IPS-NIHi7 (cell line): Measurements from ENCODE around the gene DLST.
A peak's percentile ranks its signal among the peaks of the same experiment; 100 is the strongest.

Experiments
- DNase-seq: peaks from one replicate; pipeline ENCODE4 v3.0.0; 2012; ENCODE audit warnings: mixed read lengths; ENCODE audit errors: extremely low spot score

Gene DLST

DNA sequence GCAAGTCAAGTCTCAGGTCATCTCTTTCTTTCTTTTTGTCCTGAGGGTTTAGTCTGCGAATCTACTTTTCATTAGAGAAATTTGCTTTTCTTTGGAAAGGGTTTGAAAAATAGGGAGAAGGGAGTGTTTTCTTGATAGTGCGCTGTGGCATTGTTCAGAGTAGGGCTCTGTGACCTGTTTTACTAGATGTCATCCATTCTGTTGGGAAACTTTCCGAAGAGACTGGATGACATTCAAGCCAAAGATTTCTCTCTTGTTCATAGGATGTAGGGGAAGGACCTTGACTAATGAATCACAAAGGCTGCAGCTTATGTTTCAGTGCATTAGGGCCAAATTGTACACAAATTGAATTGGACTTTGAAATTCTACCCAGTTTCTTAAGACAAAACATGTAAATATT is 14.7 kb downstream of the DLST start:
- no peak for DNase-seq

DNA sequence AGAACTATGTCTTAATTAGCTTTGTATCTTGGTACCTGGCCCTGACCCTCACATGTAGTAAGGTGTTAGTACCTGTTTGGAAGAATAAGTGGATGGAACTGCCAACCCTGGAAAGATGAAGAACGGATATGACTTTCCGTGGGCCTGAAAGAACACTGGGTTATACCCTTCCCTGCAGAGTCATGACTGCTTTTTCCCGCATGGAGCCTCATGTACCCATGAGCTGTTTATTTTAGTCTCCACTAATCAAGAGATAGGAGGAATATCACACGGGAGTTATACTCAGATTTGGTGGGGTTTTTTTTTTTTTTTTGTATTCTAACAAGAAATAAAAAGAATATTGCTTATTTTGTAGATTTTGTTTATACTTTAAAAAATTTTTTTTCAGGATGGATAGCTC is 15.9 kb downstream of the DLST start:
- no peak for DNase-seq

DNA sequence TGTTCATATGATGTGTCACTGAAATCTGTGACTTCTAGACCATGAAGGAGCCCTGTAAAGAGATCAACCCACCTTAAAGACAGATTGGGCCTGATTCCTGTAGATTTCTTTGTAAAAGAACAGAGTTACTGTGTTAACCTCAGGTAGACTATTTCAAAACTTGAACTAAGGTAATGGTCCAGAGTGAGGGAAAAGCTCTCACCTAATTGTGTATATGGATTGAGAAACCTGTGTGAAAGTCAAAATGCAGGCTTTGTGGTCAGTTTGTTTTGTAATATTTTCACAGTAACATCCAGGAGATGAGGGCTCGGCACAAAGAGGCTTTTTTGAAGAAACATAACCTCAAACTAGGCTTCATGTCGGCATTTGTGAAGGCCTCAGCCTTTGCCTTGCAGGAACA is 16.4 kb downstream of the DLST start:
- DNase-seq: no peak

DNA sequence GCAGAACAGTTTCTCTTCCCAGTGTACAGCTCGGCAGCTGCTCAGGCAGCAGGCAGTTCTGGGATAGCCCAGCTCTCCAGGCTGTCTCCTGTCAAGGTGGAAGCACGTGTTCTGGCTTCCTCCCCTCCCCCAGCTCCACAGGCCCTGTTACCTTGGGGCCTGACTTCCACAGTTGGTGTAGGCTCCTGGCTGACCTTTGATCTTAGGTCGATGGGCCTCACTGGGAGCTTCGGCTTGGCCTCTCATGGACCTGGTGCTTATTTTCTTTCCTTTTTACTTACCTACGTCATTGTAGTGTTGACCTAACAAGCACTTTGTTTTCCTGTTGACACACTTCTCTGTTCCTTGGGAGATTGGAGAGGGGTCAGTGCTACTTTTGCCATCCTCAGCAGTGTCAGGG is 17.0 kb downstream of the DLST start:
- no peak for DNase-seq

DNA sequence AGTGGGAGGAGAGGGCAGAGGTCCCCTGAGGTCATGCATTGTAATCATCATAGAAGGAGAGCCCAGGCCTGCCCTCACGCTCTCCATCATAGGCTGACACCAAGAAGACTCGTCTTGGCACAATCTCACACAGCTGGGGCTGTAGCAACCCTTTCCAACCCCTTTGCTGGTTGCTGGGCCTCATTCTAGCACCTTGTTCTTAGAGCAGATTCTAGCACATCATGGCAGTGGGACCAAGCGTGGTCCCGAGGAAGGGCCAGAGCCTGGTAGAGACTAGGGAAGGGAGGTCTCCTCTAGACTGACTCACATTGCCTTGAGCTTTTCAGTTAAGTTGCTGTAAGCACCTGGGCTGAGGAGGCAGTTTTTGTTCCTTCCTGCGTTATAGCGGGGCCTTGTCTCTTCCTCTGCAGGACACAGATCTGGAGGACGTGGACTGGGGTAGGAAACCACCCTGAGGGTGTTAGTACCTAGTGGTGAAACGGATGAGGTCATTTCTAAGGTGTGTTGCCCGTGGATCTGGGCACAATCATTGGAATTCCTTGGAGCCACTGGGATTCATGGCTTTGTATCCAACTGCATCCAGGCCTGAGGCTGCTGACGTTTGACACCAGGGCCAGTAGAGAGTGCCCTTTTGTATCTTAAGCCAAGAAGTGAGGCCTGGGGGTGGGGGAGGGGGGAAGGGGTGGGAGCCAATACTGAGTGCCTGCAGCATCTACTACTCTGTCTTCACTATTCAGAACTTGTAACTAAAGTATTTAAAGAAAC is 21.4 kb downstream of the DLST start:
- no peak for DNase-seq

DNA sequence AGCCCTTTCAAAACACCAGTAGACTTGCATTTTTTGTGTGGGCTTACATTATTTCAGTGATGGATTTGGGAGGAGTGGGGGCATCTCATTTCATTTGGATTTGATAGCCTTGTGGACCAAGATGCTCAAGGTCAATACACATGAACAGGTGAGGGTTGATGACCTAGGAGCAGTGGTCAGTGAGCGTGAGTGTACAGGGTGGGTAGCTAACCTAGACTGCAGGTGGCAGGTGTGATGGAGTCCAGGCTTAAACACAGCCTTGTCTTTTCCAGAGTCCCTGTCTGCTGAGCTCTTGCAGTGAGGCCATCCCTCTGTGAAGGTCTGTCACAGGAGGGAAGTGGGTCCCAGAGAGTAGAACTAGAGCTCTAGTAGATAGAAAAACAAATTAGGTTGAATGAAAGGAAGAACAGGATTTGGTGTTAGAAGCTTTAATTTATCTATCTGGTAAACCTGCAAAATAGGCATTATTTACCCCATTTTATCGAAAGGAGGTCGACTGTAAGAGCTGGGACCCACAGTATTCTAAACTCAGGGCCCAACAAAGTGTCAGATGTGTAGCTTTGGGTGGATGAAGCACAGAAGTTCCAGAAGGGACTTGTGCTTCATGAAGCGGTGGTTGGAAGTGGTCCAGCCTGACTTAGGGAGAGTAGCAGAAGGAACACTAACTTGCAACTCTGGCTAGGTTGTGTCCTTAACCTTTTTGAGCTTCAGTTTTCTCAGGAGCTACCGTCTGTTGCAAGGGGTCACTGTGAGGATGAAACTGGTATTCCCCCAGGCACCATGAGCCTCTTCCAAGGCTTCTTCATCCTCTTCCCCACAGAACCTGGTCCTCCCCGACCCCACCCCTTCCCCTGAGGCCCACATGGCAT is 23.2 kb downstream of the DLST start:
- DNase-seq: no peak

DNA sequence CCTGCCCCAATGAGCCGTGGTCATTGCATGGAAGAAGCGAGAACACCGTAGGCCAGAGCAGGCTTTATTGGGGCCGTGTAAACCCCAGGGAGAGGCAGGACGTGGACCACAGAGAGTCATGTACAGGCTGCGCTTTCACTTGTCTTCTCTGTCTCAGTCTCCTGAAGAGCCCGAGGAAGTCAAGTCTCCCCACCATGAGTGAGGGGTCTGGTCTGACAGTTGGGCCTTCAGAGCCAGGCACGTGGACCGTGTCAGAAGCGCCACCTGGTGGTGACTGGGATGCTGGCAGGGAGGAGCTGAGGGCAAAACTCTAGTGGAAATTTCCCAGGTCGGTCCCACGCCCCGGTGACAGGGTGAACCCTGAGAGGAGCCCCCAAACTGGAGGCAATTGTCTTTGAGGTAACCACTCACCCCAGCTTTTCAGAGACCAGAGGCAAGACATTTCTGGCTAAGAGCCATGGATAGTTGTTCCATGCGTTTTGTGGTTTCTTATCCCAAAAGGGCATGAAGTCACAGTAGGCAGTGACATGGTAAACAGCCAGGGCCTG is 24.0 kb downstream of the DLST start:
- peak; percentile 88 for DNase-seq

DNA sequence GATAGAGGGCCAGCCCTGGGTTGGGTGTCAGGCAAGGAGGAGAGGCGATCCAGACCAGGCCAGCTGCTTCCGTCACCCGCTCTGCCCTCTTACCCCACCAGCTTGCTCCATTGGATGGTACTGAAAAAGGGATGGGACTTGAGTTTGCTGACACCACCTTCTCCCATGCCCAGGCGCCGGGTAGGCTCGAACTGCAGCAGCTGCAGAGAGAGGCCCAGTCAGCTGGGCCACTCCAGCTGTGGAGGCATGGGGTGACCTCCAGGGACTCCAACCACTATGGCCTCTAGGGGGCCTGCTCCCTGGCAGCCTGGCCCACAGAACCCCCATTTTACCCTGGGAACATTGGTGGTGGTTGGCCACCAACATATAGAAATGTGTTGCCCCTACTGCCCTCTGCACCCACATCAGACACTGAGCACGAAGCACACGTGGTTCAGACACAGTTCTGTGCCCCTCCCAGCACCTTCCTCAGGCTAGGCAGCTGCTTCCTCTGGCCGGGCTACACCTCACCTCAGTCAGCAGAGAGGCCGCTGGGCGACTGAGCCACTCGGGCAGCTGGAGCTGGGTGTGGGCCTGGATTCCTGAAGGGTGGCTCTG is 25.3 kb downstream of the DLST start:
- no peak for DNase-seq

DNA sequence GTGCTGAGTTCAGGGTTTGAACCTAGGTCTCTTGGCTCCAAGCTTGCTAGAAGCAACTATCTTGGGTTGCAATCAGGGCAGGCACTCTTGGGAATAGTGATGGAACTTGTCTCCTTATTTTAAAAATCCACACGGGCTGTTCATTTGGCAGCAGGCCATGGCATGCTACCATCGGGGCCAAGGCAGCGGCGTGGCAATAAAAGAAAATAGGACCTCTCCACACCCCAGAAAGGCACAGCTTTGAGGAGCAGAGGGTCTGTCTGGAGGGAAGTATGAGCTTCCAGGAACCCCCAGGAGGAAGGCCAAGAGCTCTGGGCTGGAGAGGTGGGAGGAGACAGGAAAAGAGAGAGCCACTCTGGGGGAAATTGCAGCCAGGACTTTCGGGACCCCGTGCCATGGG is 26.0 kb downstream of the DLST start:
- DNase-seq: no peak

DNA sequence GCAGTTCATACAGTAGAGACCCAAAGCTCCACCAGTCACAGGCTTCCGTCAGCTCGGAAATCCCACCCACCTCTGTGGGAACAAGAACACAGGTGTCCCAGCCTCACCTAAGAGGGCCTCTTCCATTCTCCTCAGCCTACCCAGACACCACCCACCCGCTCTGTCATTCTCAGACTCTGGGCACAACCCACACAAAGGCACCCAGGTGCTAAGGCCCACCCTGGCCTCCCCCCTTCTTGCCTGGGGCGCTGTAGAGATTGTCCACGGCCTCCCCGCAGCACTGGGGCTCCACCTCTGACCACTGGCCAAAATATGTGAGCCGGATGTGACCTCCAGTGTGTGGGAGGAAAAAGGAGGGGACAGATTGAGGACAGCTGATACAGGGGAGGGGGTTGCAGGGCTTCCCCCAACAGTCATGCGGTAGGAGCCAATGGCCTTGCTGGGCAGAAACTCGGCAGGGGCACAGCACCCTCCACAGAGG is 27.2 kb downstream of the DLST start:
- DNase-seq: no peak

DNA sequence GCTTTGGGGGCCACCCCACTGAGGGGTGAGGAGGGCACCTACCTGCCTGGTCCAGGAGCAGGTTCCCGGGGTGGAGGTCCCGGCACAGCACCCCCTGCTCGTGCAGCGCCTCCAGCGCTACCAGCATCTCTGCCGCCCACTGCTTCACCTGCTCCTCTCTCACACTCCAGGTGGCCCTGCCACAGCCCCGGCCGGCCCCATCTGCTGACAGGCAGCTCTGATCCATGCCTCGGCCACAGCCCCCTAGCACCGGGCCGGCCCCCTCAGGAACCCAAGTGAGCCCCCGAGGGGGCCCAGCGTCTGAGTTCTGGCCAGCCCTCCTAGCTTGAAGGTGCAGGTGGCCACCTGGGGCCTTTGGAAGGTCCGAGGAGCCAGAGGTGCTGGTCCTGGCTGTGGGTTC is 27.8 kb downstream of the DLST start:
- no peak for DNase-seq

DNA sequence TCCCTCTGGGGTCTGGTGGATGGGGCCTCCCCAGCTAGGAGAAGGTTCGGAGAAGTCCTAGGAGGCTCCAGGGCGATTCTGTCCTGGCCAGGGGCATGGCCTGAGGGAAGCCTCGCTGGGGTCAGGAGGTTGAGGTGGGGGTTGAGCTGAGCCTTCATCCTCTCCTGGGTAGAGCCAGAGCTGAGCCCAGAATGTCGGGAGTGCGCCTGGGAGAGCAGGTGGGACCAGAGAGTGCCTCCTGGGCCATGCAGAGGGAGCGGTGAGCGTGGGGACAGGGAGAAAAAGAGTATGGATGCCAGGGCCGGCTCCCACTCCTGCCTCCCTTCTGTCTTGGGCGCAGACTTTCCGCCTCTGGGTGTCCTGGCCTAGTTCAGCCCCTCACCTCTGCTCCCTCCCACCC is 28.2 kb downstream of the DLST start:
- no peak for DNase-seq

DNA sequence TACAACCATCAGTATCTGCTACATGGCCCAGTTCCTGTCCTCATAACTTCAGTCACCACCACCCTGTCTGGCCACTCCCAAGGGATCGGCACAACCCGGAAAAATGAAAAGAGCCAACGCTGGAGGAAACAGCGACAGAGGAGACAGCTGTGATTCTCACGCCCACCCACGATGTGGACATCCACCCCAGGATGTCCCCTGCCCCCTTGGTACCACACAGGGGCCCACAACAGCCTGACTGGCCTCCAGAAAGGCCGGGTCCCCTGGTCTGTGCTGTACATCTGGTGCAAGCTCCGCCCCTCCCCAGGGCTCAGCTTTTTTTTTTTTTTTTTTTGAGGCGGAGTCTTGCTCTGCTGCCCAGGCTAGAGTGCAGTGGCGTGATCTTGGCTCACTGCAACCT is 28.8 kb downstream of the DLST start:
- DNase-seq: no peak

DNA sequence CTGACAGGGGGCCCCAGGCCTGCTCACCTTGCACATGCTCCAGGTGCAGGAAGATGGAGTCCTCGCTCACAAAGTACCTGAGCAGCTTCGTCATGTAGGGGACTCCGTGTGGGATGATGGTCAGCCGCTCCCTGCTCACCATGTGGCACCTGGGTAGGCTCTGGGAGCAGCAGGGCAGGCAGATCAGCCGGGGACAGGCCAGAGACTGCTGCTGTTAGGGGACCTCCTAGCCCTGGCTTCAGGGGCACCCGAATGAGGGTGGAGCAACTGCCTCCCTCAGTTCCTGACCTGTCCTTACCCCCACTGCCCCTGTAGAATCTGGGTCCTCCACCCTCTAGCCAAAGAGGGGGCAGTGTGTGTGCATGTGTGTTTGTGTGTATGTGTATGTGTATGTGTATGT is 29.5 kb downstream of the DLST start:
- DNase-seq: no peak

DNA sequence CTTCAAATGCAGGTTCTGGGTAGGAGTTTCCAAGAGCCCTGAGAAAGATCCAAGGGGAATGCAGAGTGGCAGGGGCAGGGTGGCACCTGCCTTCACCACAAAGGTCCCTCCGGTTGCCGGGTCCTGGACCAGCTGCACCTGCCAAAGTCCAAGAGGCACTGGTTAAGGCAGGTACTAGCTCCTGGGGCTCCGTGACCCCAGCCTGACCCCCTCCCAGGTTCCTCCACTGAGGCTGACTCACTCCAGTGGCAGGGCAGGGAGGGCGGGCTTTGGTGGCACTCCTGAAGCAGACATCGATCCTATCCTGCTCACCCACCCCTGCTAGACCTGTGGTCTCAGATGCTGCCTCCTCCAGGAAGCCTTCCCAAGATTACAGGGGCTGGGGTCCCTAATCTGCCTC is 30.0 kb downstream of the DLST start:
- DNase-seq: no peak

DNA sequence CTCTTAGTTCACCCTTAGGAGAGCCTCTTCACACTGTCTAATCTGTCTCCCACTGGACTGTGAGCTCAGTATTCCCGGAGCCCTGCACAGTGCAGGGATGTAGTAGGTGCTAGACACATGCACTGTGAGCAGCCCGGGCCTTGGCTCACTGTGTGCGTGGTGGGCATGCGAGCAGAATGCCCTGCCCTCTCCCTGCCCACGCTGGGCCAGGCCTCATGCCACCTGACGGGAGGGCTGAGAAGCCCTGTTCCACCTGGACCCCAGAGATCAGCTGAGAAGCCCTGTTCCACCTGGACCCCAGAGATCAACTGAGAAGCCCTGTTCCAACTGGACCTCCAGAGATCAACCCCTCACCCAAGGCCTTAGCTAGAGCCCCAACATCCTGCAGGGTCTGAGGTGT is 30.4 kb downstream of the DLST start:
- no peak for DNase-seq

DNA sequence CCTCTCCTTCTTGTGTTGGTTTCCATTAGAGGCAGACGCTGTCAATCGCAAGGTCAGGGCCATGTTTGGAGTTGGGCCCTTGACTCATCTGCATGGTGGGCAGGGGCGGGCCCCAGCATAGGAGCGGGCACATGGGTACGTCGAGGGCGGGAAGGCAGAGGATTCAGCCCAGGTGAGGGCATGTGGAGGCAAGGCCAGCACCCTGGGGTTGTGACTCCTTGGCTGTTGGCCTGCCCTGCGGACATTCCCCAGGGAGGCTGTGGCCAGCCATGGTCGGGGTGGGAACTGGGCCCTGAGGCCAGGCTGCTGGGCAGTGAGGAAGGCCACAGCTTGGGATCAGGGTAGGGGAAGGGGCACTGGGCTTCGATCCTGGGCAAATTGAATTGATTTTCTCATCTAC is 31.1 kb downstream of the DLST start:
- DNase-seq: no peak

DNA sequence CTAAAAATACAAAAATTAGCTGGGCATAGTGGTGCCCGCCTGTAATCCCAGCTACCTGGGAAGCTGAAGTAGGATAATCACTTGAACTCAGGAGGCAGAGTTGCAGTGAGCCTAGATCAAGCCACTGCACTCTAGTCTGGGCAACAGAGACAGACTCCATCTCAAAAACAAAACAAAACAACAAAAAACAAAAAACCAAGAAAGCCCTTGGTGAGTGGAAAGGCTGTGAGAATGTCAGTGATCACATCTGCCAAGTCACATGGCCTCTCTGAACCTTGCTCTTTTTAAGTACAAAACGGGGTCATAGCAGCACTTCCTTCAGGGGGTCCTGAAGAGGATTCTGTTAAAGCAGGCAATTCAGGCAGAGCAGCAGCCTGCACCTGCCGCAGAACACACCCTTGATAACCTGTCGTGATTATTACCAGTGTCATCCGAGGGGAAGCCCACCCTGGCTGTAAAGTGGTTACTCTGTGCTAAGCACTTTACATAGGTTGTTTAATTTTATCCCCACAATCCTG is 31.7 kb downstream of the DLST start:
- no peak for DNase-seq

DNA sequence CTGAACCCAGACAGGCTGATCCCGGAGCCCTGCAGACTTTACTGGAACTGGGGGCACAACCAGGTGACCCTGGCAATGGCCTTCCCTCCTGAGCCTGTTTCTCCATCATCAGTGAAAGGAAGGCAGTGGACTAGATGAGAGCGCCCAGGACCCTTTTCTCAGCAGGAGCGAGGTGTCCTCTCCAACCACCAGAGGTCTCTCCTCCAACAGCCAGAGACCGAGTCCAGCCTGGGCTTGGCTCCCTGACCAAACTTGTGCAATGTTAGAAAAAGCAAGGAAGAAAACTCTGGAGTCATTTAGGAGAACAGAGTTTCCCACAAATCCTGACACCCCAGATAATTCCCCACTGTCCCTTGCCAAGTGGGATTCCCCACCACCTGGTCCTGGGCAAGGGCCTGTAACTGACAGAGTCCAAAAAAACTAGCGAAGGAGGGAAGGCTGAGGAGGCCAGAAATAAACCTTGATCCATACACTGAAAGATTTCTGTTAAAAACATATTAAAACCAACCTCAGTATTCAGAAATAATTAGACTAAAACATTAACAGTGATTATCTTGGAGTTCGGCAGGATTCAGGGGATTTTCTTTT is 32.4 kb downstream of the DLST start:
- DNase-seq: peak; percentile 76

DNA sequence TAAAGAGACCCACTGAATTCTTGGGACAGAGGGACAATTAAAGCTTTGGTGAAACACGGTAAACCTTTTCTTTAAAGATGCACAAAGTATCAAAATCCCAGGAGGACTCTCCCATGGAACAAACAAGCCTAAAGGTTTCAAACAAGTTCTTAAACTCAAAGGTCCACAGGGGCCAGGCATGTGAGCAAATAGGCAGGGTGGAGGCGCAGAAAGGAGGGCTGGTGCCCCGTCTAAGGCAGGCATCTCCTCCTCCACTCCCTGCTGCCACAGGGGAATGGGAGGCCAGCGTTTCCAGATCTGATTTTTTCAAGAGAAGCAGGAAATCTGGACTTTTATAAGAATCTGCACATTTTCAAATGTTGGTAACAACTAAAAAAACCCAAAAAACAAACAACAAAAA is 33.7 kb downstream of the DLST start:
- DNase-seq: no peak

DNA sequence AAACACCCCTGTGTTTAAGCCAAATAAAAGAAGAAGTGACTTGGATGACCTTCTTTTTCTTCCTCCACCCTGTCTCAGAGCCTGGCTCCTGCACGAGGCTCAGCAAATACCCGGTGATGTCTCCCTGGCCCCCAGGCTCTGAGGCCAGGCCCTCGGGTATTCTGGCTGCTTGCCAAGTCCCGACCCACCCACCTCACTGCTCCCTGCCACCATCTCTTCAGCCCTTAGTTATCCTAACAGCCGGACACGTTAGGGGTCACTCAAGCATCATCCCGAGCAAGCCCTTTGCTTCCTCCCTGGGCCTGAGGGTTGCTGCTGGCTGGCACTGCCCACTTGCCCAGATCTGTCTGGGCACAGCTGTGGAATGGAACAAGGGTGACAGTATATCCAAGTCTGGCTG is 34.1 kb downstream of the DLST start:
- no peak for DNase-seq

DNA sequence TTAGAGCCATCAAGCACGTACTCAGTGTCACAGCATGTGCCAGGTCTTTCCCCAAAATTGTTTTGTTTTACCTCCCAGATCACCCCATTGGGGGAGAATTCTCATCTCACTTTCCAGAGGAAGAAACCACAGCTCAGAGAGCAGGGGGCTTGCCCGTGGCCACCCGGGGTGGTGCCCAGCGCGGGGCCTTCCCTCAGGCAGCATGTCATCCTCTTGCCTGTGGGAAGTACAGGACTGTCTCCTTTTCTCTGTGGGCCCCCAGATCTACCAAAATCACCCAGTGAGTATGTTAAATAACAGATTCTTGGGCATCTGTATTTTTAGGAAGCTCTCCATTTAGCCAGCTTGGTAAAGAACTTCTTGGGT is 35.4 kb downstream of the DLST start:
- no peak for DNase-seq
